Cardiac muscle cell (in vitro differentiated cells and primary cell): ENCODE data around the gene TMCO4. TPM values are rescaled to one million over a fixed set of nuclear protein-coding genes. Genes with fewer than 3 reads are reported as not detected.

Experiments used
- DNase-seq, 2 donors: peaks; one replicate each; pipeline versions ENCODE4 v3.0.0 to v3.0.0-alpha.2; 2010 to 2017; ENCODE audit warnings: low read depth in 1 of 2, low spot score in 1 of 2
- H3K27ac ChIP-seq: fragments of 200-600 bp; sonication (generic); 2 replicates; pipeline ENCODE4 v1.5.1; 2016
- H3K27me3 ChIP-seq: fragments of 200-600 bp; sonication (generic); 2 replicates; pipeline ENCODE4 v1.6.0; 2016; ENCODE audit warnings: control low read depth
- H3K36me3 ChIP-seq: fragments of 200-600 bp; sonication (generic); 2 replicates; pipeline ENCODE4 v1.5.1; 2016; ENCODE audit warnings: control low read depth
- H3K4me1 ChIP-seq: fragments of 200-600 bp; sonication (generic); 2 replicates; pipeline ENCODE4 v1.8.1; 2017; ENCODE audit warnings: low read depth, mild to moderate bottlenecking, mixed run types
- H3K4me3 ChIP-seq: fragments of 200-600 bp; sonication (generic); 2 replicates; pipeline ENCODE4 v1.5.1; 2016; ENCODE audit warnings: mild to moderate bottlenecking
- H3K9me3 ChIP-seq: fragments of 200-600 bp; sonication (generic); 2 replicates; pipeline ENCODE4 v1.5.1; 2017; ENCODE audit warnings: low read depth, mild to moderate bottlenecking, control low read depth
- CTCF ChIP-seq: IDR thresholded peaks from 2 replicates; pipeline ENCODE4 v1.5.1; 2012; ENCODE audit warnings: low read depth, mild to moderate bottlenecking, low read length
- polyA plus RNA-seq: library from polyadenylated mRNA; unstranded; fragments of >200 nt; fragmentation: Nextera tagmentation; extraction: Ambion mirVana; gene quantifications from 2 replicates; pipeline ENCODE4 v1.2.1, GENCODE V29; 2016
- total RNA-seq: library from RNA; depleted of rRNA; stranded (reverse); fragments of >200 nt; gene quantifications from 2 replicates; pipeline ENCODE4 v1.2.3, GENCODE V29; 2016

Gene TMCO4
- total and polyA plus RNA-seq, 2 experiments from 2014 or later = 2.2 to 2.5 TPM

GRCh38 chr1:19800076-19800804 is 524 bp upstream of the TMCO4 start:
- no peaks in the 10 kb centered on the region for H3K9me3 ChIP-seq
- peak in 1 of 2 donors; percentile 72 for DNase-seq
- H3K27me3 ChIP-seq = peaks cover 47% of the 10 kb centered on the region
- no peak for TF ChIP-seq CTCF
- peak overlapping the region; percentile 41 for H3K4me3 ChIP-seq
- no peaks in the 10 kb centered on the region for H3K36me3 ChIP-seq
- H3K27ac ChIP-seq = no peak overlapping the region
- no peaks in the 10 kb centered on the region for H3K4me1 ChIP-seq

GRCh38 chr1:19798486-19799229 is 1.1 kb downstream of the TMCO4 start:
- TF ChIP-seq CTCF = no peak
- Histone ChIP-seq H3K4me3 (no peak overlapping the region), H3K9me3 (no peaks in the 10 kb centered on the region), H3K36me3 (no peaks in the 10 kb centered on the region), H3K27me3 (peaks cover 47% of the 10 kb centered on the region), H3K27ac (no peak overlapping the region), H3K4me1 (no peaks in the 10 kb centered on the region)
- DNase-seq = no peak

GRCh38 chr1:19797827-19798226 is 1.9 kb downstream of the TMCO4 start:
- DNase-seq = no peak
- no peak overlapping the region for H3K4me3 ChIP-seq
- no peak for TF ChIP-seq CTCF

GRCh38 chr1:19794583-19794982 is 5.1 kb downstream of the TMCO4 start:
- no peak overlapping the region for H3K27ac ChIP-seq
- H3K9me3 ChIP-seq = no peaks in the 10 kb centered on the region

More at GRCh38 chr1:19797827-19798226, 1.9 kb downstream of the TMCO4 start:
- H3K27ac ChIP-seq = no peak overlapping the region
- H3K4me1 ChIP-seq = no peaks in the 10 kb centered on the region
- H3K9me3 ChIP-seq = no peaks in the 10 kb centered on the region
- no peaks in the 10 kb centered on the region for H3K36me3 ChIP-seq
- peaks cover 47% of the 10 kb centered on the region for H3K27me3 ChIP-seq

More at GRCh38 chr1:19794583-19794982, 5.1 kb downstream of the TMCO4 start:
- Histone ChIP-seq H3K36me3 (no peaks in the 10 kb centered on the region), H3K4me1 (no peaks in the 10 kb centered on the region), H3K27me3 (peaks cover 16% of the 10 kb centered on the region), H3K4me3 (no peak overlapping the region)
- TF ChIP-seq CTCF = no peak
- DNase-seq = no peak
